ENCODE data around the gene ROCK1. TPM values are rescaled to one million over a fixed set of nuclear protein-coding genes. Genes with fewer than 3 reads are reported as not detected.
A peak's percentile ranks its signal among the peaks of the same experiment; 100 is the strongest.
"Not testable (repeated sequence)": the region's sequence is repeated elsewhere in the genome, so short reads cannot be mapped to it uniquely, and the experiment has no call there.

ROCK1 gene
- total and polyA plus RNA-seq, 7 experiments from 2014 or later, result 27.6 to 97.5 (median 70.4) TPM

GRCh38 chr18:20950827-20951226, 160.8 kb downstream of the ROCK1 start:
- ATAC-seq; CTCF ChIA-PET; DNase-seq; intact Hi-C loops (cut with micrococcal nuclease); H3K9me3 Mint-ChIP-seq; H3K27me3 ChIP-seq (ENCODE audit: control insufficient read depth in 2 of 2, insufficient read depth in 2 of 2, low read length in 2 of 2); H3K4me1 Mint-ChIP-seq; H3K9me3 ChIP-seq (ENCODE audit: control insufficient read depth in 2 of 3, low read length in 3 of 3); H3K36me3 ChIP-seq (ENCODE audit: control insufficient read depth in 2 of 3, insufficient read depth in 3 of 3, low read length in 3 of 3); H3K4me3 ChIP-seq (ENCODE audit: low read length); H3K4me1 ChIP-seq (ENCODE audit: control insufficient read depth in 2 of 2, insufficient read depth in 2 of 2, low read length in 2 of 2); POLR2A ChIA-PET; H3K27ac ChIP-seq (ENCODE audit: low read depth, low read length); H3K27me3 Mint-ChIP-seq; H3K4me3 Mint-ChIP-seq: not testable (repeated sequence)
- peaks cover 0 to 17% (median 12%) of the 10 kb centered on the region in 5 donors for H3K36me3 Mint-ChIP-seq
- H3K27ac Mint-ChIP-seq, result peak overlapping the region in 1 of 9 donors; percentile 51

Other genes with a start within 250 kb of the ROCK1 start
- gene GREB1L, start 130.4 kb upstream of the ROCK1 start, total RNA-seq, result not detected
- gene GREB1L, start 130.4 kb upstream of the ROCK1 start, polyA plus RNA-seq, result under 1 TPM; 0.09 to 0.11 TPM

Measured in naive thymus-derived CD4-positive, alpha-beta T cell (primary cell).